ENCODE results near the gene MORC3. TPM values are rescaled to one million over a fixed set of nuclear protein-coding genes. Genes with fewer than 3 reads are reported as not detected.

Gene MORC3
- total RNA-seq, 1 experiment from 2014 or later, result 18.7 TPM

- Histone ChIP-seq H2BK20ac (ENCODE audit: low read depth, low read length, poor library complexity, severe bottlenecking) (no peak overlapping the region), H3K4me2 (ENCODE audit: insufficient read depth, insufficient read length, low read length) (no peak overlapping the region), H3K9me3 (ENCODE audit: control insufficient read depth, low read depth, low read length) (no peaks in the 10 kb centered on the region), H2AK5ac (ENCODE audit: insufficient read length, low read length) (no peak overlapping the region), H4K20me1 (ENCODE audit: control insufficient read depth, insufficient read depth, insufficient read length) (no peaks in the 10 kb centered on the region), H3K9ac (ENCODE audit: extremely low read depth, insufficient read length, low read length) (no peak overlapping the region), H2BK120ac (ENCODE audit: low read depth, low read length, poor library complexity, severe bottlenecking) (no peak overlapping the region), H2AFZ (ENCODE audit: low read length) (no peak overlapping the region), H3K79me1 (ENCODE audit: insufficient read depth, low read depth, low read length, poor library complexity, severe bottlenecking) (no peaks in the 10 kb centered on the region), H4K5ac (ENCODE audit: insufficient read length, low read depth, low read length) (no peak overlapping the region), H2BK12ac (ENCODE audit: insufficient read length, low read depth, low read length) (no peak overlapping the region), H3K23ac (ENCODE audit: insufficient read length, low read depth, low read length) (no peak overlapping the region), H4K91ac (ENCODE audit: insufficient read length, low read depth, low read length) (no peak overlapping the region), H3K4me1 (ENCODE audit: insufficient read depth, low read length) (no peaks in the 10 kb centered on the region), H2BK5ac (ENCODE audit: insufficient read length, low read length) (no peak overlapping the region), H3K4ac (ENCODE audit: low read depth, low read length) (no peak overlapping the region), H3K27me3 (ENCODE audit: insufficient read depth, low read length) (no peaks in the 10 kb centered on the region), H3K79me2 (ENCODE audit: insufficient read depth, low read length) (no peaks in the 10 kb centered on the region), H3K27ac (ENCODE audit: insufficient read length, low read depth, low read length) (no peak overlapping the region), H3T11ph (ENCODE audit: low read length) (no peak overlapping the region), H3K56ac (ENCODE audit: insufficient read length, low read depth, low read length) (no peak overlapping the region), H3K23me2 (ENCODE audit: insufficient read length, low read depth, low read length, poor library complexity, severe bottlenecking) (no peaks in the 10 kb centered on the region), H3K18ac (ENCODE audit: insufficient read length, low read depth, low read length) (no peak overlapping the region), H3K14ac (ENCODE audit: insufficient read depth, low read length) (no peak overlapping the region), H4K8ac (replicated peaks; ENCODE audit: insufficient read length, low read depth, low read length) (no peak overlapping the region), H2BK15ac (ENCODE audit: low read depth, low read length) (no peak overlapping the region)
- no peak for DNase-seq
- no peak for TF ChIP-seq CTCF (conservative IDR thresholded peaks at IDR 0.05)
- Mint-ChIP-seq H3K9me3 (no peaks in the 10 kb centered on the region), H3K4me1 (no peaks in the 10 kb centered on the region), H3K27me3 (ENCODE audit: low read depth) (no peaks in the 10 kb centered on the region), H3K36me3 (ENCODE audit: insufficient read depth in 1 of 3, low read depth in 3 of 3) (peaks cover 15 to 50% (median 39%) of the 10 kb centered on the region in 3 experiments; a peak in 6 of 7 replicates), H3K27ac (no peak overlapping the region), H3K4me3 (no peak overlapping the region)
- WGBS (ENCODE audit: extremely low coverage, insufficient read length, low lambda C conversion rate), result no CpG with 5 or more reads among the region's 2 CpGs
Observed at GRCh38 chr21:36355868-36356267, 35.9 kb downstream of the MORC3 start.
